DOHH2 (cell line): ENCODE data around the gene TMEM147.

ENCODE experiments used
- H3F3A ChIP-seq: fragments of 200-600 bp; sonication (generic), shearing (Covaris generic); 2 replicates; pipeline ENCODE4 v1.6.0; 2016; ENCODE audit warnings: antibody characterized with exemption, mild to moderate bottlenecking; ENCODE audit not compliant: control insufficient read depth, insufficient read depth
- H3K27ac ChIP-seq: fragments of 200-600 bp; sonication (generic); 2 replicates; pipeline ENCODE4 v1.5.1; 2014; ENCODE audit warnings: low read depth, mild to moderate bottlenecking, low read length, moderate library complexity
- H3K27me3 ChIP-seq: fragments of 200-600 bp; sonication (generic); 2 replicates; pipeline ENCODE4 v1.6.1; 2014; ENCODE audit warnings: mild to moderate bottlenecking, low read length, mixed read lengths; ENCODE audit not compliant: control insufficient read depth
- H3K36me3 ChIP-seq: fragments of 200-600 bp; sonication (generic); 2 replicates; pipeline ENCODE4 v1.6.1; 2014; ENCODE audit warnings: mild to moderate bottlenecking, low read length, moderate library complexity, mixed read lengths; ENCODE audit not compliant: control insufficient read depth
- H3K4me1 ChIP-seq: fragments of 200-600 bp; sonication (generic); 2 replicates; pipeline ENCODE4 v1.6.1; 2014; ENCODE audit warnings: mild to moderate bottlenecking, low read length, mixed read lengths; ENCODE audit not compliant: control insufficient read depth
- H3K4me2 ChIP-seq: fragments of 200-600 bp; sonication (generic); 2 replicates; pipeline ENCODE4 v1.6.0; 2014; ENCODE audit warnings: mild to moderate bottlenecking, low read length, moderate library complexity
- H3K4me3 ChIP-seq: fragments of 200-600 bp; sonication (generic); 2 replicates; pipeline ENCODE4 v1.5.1; 2014; ENCODE audit warnings: mild to moderate bottlenecking, low read length, mixed read lengths
- H3K79me2 ChIP-seq: fragments of 200-600 bp; sonication (generic); 2 replicates; pipeline ENCODE4 v1.6.1; 2014; ENCODE audit warnings: mild to moderate bottlenecking, low read length, mixed read lengths; ENCODE audit not compliant: control insufficient read depth
- H3K9me2 ChIP-seq: fragments of 200-600 bp; sonication (generic); replicated peaks from 2 replicates; pipeline ENCODE4 v1.6.1; 2014; ENCODE audit warnings: mild to moderate bottlenecking, low read length, mixed read lengths; ENCODE audit not compliant: control insufficient read depth
- H3K9me3 ChIP-seq: fragments of 200-600 bp; sonication (generic); 2 replicates; pipeline ENCODE4 v1.6.1; 2014; ENCODE audit warnings: antibody characterized with exemption, low read length, mixed read lengths; ENCODE audit not compliant: control insufficient read depth, insufficient read depth
- H4K20me1 ChIP-seq: fragments of 200-600 bp; sonication (generic); 2 replicates; pipeline ENCODE4 v1.6.0; 2014; ENCODE audit warnings: low read depth, mild to moderate bottlenecking, antibody characterized with exemption, low read length, moderate library complexity; ENCODE audit not compliant: control insufficient read depth, insufficient read depth
- EZH2phosphoT487 ChIP-seq: fragments of 200-600 bp; sonication (generic); IDR thresholded peaks from 2 replicates; pipeline ENCODE4 v1.6.1; 2017; ENCODE audit warnings: borderline replicate concordance, mild to moderate bottlenecking, antibody characterized with exemption, low read length, moderate library complexity, mixed read lengths
- TF ChIP-seq, protein P1 (sequence below): fragments of 200-600 bp; sonication (generic); IDR thresholded peaks from one replicate; pipeline ENCODE4 v1.5.1; 2014; ENCODE audit warnings: antibody characterized with exemption, mild to moderate bottlenecking, low read depth, low read length; ENCODE audit not compliant: poor library complexity, severe bottlenecking

Gene TMEM147

DNA sequence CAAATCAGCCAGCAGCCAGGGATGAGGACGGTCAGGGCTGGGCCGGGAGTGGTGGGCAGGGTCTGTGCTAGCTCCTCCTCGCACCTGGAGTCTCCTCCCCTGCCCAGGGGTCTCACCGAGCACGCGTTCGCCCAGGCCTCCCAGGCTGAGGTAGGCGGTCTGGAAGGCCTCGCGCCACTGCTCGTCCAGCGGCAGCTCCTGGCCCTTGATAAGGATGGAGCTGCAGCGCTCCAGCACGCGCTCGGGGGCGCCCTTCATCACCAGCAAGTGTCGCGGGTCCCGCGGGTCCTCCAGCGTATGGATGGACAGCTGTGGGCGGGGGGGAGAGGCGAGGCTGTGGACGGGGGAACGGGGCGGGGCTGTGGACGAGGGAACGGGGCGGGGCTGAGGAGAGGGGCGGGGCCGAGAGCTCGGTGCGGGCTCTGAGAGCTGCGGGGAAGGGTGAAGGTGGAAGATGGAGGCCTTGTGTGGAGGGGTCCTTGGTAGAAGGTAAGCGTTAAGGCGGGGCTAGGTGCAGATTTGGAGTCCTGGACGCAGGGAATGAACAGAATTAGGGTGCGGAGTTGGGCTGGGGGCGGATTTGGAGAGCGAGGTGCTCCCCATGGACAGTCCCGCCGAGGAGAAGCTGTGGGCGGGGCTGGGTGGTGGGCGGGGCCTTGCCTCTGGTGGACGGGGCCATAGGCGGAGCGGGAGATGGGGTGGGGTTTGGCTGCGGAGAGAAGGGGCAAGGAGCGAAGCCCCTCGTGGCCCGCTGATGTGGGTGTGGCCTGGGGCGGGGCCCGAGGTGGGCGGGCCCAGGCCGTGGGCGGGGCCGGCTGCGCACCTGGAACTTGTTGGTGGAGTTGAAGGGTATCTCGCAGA lies 12.3 kb downstream of the TMEM147 start:
- H3K79me2 ChIP-seq, result no peaks in the 10 kb centered on the region
- no peaks in the 10 kb centered on the region for H3K9me2 ChIP-seq
- H4K20me1 ChIP-seq, result no peaks in the 10 kb centered on the region; the same call in 1 of the 2 replicates
- no peak overlapping the region for H3K27ac ChIP-seq
- H3K36me3 ChIP-seq, result no peaks in the 10 kb centered on the region
- no peak for TF ChIP-seq EZH2phosphoT487
- TF ChIP-seq, protein P1, sequence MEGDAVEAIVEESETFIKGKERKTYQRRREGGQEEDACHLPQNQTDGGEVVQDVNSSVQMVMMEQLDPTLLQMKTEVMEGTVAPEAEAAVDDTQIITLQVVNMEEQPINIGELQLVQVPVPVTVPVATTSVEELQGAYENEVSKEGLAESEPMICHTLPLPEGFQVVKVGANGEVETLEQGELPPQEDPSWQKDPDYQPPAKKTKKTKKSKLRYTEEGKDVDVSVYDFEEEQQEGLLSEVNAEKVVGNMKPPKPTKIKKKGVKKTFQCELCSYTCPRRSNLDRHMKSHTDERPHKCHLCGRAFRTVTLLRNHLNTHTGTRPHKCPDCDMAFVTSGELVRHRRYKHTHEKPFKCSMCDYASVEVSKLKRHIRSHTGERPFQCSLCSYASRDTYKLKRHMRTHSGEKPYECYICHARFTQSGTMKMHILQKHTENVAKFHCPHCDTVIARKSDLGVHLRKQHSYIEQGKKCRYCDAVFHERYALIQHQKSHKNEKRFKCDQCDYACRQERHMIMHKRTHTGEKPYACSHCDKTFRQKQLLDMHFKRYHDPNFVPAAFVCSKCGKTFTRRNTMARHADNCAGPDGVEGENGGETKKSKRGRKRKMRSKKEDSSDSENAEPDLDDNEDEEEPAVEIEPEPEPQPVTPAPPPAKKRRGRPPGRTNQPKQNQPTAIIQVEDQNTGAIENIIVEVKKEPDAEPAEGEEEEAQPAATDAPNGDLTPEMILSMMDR, result no peak
- H3K27me3 ChIP-seq, result peaks cover 17% of the 10 kb centered on the region
- no peaks in the 10 kb centered on the region for H3F3A ChIP-seq
- no peak overlapping the region for H3K4me2 ChIP-seq
- H3K4me1 ChIP-seq, result peaks cover 11% of the 10 kb centered on the region
- H3K4me3 ChIP-seq, result no peak overlapping the region
- no peaks in the 10 kb centered on the region for H3K9me3 ChIP-seq

DNA sequence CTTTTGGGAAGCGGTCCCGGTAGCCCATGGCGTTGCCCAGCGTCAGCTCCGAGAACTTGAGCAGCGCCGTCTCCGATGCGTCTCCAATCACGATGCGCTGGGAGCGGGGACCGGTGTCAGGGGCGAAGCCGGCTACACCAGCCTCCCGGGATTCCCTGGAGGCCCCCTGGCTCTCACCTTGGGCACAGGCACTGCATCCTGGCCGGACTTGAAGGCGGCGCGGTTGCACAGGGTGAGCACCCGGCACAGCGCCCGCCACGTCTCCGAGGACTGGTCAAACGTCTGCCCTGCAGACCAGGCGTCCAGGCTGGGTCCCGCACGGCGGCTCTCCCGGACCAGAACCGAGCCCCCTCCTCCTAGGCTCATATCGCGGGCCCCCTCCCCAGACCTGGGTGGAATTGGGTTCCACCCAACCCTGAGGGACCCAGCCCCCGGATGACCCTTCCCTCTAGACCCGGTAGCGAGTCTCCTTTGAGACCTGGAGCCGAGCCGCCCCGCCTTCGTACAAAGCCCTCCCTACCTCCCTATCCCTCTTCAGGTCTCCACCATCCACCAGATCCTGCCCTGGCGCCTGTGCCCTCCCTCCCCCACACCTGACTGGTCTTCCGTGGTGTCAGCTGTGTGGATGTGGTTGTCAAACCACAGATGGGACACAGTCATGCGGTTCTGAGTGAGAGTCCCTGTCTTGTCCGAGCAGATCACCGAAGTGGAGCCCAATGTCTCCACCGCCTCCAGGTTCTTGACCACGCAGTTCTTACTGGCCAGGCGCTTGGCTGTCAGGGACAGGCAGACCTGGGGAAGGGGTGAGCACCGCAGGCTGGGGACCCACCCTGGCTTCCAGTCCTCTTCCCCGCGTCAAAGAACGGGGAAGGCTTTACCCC lies 13.2 kb downstream of the TMEM147 start:
- Histone ChIP-seq H3K36me3 (no peaks in the 10 kb centered on the region), H3K4me3 (no peak overlapping the region), H3K79me2 (no peaks in the 10 kb centered on the region), H4K20me1 (no peaks in the 10 kb centered on the region; the same call in 1 of the 2 replicates), H3K4me1 (peaks cover 11% of the 10 kb centered on the region), H3K27me3 (peaks cover 17% of the 10 kb centered on the region), H3K9me3 (no peaks in the 10 kb centered on the region), H3K27ac (no peak overlapping the region), H3K9me2 (no peaks in the 10 kb centered on the region), H3F3A (no peaks in the 10 kb centered on the region), H3K4me2 (peak overlapping the region; percentile 21)
- TF ChIP-seq, protein P1, result no peak
- no peak for TF ChIP-seq EZH2phosphoT487

DNA sequence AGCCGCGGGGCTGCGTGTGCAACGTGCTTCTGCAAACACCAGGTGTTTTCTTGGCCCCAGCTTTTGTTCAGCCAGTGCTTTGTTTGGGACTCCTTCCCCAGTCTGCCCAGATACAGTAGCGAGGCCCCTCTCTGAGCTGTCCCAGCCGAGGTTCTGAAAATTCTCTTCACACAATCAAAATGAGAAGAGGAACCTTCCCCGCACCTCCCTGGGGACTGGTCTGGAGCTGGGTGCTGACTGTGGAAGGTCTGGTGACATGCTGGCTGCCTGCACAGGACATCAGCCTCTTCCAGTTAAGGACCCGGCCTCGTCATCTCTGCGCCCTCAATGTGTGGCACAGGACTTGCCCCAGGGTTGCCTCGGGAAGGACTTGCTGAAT lies 13.8 kb downstream of the TMEM147 start:
- Histone ChIP-seq H3K9me3 (no peaks in the 10 kb centered on the region), H3K4me3 (no peak overlapping the region), H3K9me2 (no peaks in the 10 kb centered on the region), H3K4me1 (peaks cover 11% of the 10 kb centered on the region), H3K36me3 (no peaks in the 10 kb centered on the region), H3K27ac (no peak overlapping the region), H3K27me3 (peaks cover 17% of the 10 kb centered on the region), H3F3A (no peaks in the 10 kb centered on the region), H4K20me1 (no peaks in the 10 kb centered on the region; the same call in 1 of the 2 replicates), H3K4me2 (peak overlapping the region; percentile 21), H3K79me2 (no peaks in the 10 kb centered on the region)
- TF ChIP-seq, protein P1, result no peak
- no peak for TF ChIP-seq EZH2phosphoT487
